GM19193 (cell line): ENCODE data around the gene NFS1.

ENCODE experiments used
- POLR2A ChIP-seq: IDR thresholded peaks from 4 replicates; pipeline ENCODE4 v1.6.1; 2011; ENCODE audit not compliant: insufficient read depth, insufficient read length; ENCODE audit errors: extremely low read depth

The NFS1 gene

DNA sequence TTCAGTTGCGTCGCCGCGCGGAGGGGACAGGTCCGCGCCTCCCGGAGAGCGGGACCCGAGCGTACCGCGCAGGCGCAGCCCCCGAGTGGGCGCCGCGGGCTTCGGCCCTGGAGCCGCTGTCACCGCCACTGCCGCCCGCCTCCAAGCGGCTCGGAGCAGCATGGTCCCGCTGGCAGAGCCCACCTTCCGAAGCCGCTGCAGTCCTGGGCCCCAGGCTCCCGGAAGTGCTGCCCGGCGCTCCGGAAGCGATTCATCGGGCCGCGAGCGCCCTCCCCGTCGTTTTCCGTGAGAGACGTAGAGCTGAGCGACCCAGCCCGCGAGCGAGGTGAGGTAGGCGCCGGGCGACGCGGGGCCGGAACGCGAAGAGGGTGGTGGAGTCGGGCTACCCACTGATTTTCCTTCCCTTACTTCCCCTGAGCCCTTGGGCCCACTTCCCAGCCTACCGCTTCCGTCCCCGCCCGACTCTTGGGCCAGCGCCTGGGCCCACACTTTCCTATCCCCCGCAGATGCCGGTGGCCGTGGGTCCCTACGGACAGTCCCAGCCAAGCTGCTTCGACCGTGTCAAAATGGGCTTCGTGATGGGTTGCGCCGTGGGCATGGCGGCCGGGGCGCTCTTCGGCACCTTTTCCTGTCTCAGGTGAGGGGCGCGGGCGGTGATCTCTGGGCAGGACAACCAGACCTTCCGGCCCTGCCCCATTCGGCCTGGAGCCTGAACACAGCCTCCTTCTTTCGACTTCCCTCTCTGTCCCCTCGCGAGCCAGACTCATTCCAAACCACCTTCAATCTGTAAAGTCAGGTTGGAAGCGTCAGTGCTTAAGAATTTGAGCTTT, at the start of gene NFS1, which contains the start of gene ROMO1:
NFS1 (minus strand) TSS at position 226 of the 830 bp plus-strand sequence; CDS start at position 162, 64 bp downstream.
ROMO1 (plus strand) TSS at position 279 of the 830 bp plus-strand sequence; CDS start at position 507, 228 bp downstream.
- peak; percentile 82 for TF ChIP-seq POLR2A

DNA sequence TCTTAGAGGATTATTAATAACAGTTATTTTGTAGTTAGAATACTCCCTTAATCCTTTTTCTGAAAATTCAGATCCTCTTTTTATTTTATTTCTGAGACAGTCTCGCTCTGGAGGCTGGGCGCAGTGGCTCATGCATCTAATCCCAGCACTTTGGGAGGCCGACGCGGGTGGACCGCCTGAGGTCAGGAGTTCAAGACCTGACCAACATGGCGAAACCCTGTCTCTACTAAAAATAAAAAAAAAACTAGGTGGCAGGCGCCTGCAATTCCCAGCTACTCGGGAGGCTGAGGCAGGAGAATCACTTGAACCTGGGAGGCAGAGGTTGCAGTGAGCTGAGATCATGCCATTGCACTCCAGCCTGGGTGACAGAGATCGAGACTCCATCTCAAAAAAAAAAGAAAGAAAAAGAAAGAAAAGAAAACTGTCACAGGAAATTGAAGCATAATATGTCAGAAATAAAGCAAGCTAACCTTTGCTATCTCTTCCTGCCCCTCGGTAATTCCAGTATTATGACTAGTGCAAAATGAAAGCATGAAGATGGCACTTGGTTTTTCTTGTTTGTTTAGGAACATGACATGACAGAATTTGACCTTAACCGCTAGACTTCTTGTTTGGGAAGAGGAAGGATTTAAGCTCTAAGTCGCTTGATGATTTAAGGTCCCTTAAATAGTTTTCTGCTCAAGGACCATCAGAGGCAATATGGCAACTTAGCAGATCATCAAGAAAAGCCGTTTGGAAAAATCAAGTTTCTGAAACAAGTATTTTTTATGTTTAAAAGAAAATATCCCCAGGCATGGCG, 44.7 kb upstream of the NFS1 start:
- TF ChIP-seq POLR2A = no peak

DNA sequence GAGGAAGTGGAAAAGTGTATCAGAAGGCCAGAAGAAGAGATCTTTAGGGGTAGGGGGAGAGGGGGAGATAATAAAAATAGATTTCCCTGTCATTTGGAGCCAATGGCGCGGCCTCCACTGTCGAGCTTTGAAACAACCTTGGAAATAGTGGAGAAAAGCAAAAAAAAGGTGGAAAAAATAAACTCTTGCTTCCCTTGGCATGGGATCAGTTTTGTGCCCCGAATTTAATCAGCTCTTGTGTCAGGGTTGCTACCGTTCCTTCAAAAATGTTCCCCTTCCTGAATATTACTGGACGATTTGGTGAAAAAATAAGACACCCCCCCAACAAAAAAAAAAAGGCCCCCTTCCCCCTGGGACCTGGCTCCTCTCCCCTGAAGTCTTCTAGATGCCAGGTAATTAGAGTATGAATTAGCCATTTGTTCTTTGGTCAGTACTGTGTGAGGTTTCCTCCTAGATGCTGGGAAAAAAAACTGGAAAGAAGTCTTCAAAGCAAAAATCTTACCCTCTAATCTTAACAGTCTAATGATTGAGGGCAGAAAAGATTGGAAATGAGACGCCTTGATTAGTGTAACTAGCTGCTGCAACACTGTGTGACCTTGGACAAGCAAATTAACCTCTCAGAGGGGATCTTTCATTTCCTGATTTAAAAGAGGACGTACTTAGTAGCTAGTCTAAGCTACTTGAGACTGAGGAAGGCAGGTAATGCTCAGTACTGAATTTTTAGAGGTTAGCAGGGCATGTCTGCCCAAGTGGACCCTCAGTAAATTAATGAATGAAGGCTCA, 43.8 kb upstream of the NFS1 start:
- no peak for TF ChIP-seq POLR2A

DNA sequence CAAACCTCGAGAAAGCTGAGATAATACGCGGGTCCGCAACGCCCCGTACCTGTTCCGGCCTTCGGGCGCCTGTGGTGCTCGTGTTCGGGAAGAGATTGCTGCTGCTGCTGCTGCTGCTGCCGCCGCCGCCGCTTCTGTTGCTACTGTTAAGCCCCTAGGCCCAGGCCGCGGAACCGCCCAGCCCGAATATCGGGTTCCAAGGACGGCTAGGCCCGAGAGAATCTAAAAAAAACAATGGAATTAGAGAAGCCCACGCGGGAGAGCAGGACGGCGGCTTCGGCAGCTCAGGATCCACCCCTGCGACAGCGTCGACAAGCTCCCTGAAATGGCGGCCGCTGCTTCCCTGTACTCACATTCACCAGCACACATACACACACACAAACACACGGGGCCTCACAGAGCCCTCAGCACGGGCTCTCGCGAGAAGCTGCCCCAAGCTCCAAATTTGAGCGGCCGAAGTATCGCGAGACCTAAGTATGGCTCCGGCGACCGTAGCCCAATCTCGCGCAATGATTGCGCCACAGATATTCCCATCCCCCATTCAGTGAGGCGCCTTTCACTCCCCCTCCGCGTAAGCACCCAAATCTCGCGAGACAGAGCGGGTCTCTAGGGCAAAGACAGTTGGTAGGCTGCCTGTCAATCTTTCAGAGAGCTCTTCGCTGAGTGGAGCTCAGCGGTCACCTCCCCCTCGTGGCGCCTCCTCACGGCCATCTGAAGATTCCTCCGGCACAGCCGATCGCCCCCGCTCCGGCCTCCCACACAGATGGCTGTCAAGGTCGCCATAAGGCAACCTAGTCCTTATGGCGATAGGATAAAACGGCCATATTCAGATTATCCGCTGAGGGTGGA, 43.0 kb upstream of the NFS1 start, which contains the start of gene RBM39:
RBM39 (minus strand) TSS at position 369 of the 849 bp plus-strand sequence. CDS start 1,386 bp downstream, outside the sequence.
- peak; percentile 92 for TF ChIP-seq POLR2A

DNA sequence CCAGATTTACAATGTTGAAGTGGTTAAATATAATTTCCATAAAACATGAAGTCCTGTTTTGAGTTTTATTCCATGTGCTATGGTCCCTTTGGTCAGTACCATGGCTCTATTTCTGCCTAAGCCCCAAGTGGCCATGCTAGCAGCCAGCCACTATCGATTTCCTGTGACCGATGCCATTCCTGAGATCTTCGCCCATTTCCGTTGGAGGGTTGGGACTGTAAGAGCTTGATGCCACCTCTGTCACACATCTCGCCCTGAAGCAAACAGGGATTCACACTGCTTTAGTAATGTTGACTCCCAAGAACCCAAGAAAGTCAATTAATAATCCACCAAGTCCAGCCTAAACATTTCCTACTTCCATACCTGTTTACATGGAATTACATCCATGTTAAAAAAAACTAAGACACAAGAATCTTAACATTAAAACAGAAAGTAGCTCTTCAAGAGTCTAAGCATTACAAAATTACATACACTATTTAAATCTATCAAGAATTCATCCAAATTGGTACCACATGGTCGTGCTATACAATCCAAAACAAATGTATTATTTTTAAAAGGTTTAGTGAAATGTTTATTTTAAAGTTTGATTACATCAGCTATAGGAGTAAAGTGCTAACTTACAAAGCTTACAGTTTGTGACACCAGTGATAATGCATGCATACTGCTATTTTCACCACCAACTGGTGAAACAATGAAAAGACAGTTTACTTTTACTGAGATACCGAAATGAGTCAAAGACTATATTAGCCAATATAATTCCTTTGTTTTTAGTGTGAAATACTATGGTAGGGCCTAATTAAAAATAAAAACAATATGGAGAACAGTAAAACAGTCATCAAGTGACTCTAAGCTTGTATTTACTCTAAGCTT, 40.4 kb upstream of the NFS1 start:
- no peak for TF ChIP-seq POLR2A

DNA sequence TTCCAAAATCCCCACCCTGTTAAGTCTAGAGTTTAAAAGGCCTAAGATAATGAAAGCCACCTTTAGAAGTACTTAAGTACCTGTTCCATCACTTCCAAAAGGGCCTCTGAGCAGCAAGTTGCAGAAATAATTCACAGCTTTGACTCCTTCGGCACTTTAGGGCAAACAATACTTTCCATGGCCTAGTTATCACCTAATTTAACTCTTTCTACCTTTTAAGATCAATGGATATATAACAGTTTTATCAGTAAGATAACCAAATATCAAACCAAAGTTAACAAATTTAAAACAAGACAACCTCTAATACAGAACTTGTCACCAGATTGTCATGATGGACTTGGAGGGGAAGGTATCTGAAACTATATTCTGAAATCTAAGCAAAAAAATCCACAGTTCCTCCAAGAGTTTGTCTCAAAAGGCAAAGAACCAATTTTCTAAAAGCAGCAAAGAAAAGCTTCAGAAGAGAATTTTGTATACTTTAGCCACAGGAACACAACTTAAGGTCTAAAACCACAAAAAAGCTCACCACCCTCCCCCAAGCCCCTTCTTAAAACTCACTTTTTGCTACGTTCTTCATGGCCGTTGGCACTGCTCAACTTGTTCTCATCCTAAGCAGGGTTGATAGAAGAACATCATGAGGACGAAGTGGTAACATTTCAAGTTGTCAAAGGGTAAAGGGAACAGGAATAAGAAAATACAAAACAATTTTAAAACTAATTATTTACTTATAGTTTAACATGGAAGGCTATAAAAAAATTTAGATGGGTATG, 39.4 kb upstream of the NFS1 start:
- no peak for TF ChIP-seq POLR2A

DNA sequence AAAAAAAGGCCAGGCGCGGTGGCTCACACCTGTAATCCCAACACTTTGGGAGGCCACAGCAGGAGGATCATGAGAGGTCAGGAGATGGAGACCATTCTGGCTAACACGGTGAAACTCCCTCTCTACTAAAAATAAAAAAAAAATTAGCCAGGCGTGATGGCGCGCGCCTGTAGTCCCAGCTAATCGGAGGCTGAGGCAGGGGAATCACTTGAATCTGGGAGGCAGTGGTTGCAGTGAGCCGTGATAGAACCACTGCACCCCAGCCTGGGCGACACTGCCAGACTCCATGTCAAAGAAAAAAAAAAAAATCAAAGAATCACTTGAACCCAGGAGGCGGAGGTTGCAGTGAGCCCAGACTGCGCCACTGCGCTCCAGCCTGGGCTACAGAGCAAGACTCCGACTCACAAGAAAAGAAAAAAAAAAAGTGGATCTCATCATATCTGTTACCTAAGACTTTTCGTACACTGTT, 38.7 kb upstream of the NFS1 start:
- no peak for TF ChIP-seq POLR2A

DNA sequence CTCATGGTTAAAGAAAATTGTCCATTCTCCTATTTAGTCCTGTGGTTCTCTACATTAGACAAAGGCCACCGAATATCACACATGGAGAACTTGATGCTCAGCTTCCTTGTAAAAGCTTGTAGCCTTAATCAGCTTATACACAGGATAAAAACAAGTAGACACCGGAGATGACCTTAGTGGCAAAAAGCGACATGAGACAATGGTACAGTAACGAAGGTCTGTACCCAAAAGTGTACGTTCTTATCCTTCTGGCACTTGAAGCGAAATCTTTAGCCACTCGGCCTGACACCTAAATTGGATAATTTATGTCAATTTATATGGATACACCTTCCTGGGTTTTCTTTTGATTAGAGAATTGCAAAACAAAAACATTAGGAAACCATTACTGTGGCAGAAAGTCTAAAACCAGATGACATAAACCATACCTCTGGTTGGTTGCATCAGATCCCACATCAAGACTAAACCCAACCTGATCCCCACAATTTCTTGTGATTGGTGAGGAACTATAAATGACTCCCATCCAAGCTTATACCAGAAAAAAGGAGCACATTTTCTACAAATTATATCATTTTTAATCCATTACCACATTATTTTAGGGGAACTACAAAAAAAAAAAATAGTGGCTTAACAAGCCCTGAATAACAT, 36.8 kb upstream of the NFS1 start:
- TF ChIP-seq POLR2A = no peak

DNA sequence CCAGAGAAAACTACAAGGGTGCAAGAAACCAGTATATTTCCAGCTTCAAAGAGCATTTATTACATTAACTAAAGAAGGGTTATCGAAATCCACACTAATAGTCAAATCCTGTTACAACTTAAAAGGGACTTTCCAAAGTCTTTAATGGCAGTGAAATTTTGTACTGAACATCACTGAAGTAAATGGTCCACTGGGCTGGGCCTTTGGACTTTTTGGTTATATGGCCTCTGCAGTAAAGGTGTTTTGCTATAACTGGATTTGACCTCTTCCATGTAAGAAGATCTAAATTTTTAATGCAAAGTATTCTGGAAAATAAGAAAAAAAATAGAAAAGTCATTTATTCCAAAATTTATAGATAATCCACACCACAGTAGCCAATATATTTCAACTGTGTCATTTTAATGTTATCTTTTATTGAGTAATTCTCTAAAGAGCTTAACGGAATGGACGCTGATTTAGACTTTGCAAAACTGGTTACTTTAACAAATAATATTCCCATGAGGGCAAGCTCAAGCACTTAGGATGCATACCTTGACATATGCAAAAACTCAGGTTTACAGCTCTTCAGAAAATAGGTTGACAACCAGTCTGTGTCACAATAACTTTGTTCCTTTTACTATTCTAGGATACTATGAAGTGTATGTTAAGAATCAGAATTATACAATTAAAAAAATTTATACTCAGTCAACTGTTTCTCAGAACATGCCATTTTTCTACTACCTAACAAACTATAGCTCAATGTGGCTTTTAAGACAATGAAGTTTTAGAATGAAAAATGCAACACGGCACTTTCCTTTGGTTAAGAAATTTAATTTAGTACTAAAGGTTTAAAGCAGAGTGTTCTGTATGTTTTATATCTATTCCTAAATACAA, 35.9 kb upstream of the NFS1 start:
- no peak for TF ChIP-seq POLR2A

DNA sequence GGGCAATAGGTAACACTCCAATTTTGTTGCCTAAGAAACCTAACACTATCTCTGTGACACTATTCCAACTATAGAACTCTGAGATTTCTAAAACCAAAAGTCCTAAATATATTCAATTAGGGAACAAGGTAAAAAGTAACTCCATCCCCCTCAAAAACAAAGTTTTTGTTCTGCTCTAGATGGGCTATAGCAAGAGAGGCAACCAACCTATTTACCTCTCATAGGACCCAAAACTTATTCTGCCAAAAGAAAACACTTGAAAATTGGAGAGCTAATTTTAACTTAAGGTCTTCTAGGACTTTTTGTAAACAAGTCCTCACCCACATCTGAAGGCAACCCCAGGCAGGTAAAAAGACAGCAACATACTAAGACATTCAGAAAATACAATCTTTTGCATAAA, 35.2 kb upstream of the NFS1 start:
- no peak for TF ChIP-seq POLR2A

DNA sequence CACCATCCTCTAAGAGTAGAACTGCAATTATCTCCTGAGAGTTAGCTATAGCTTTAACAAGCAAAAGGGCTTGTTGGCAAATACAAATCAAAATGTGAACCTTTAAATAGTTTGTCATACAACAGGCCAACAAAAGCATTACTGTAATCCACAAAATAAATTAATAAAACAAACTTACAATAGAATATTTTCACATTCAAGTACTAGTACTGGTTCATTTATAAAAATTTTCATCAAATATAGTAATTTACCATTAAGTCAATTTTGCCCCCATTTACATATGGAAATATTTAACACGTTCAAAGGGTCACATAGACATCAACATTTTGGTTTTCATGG, 33.5 kb upstream of the NFS1 start:
- TF ChIP-seq POLR2A = no peak
